ENCODE results near the gene ZNF79. TPM values are rescaled to one million over a fixed set of nuclear protein-coding genes. Genes with fewer than 3 reads are reported as not detected.

Gene ZNF79
- total and polyA plus RNA-seq, 2 of the 8 experiments (the other 6 are each of a cell fraction or from before 2014, with no cell fraction given): 2.4 to 7.4 TPM

GRCh38 chr9:127399736-127400269 lies 24.4 kb upstream of the ZNF79 start (continued):
- no peak for TF ChIP-seq ATF3 (IDR thresholded peaks at IDR 0.05; ENCODE audit: insufficient read depth, low read depth, low read length)
- TF ChIP-seq SP1 (IDR thresholded peaks at IDR 0.05; ENCODE audit: low read depth, low read length): no peak
- TF ChIP-seq KDM1A (IDR thresholded peaks at IDR 0.05; ENCODE audit: borderline replicate concordance, low read length): no peak
- TF ChIP-seq SAP30 (IDR thresholded peaks at IDR 0.05; ENCODE audit: insufficient read depth, insufficient replicate concordance, low read length): no peak
- no peak for TF ChIP-seq ATF2 (IDR thresholded peaks at IDR 0.05; ENCODE audit: low read length)
- no peak for TF ChIP-seq MAX (IDR thresholded peaks at IDR 0.05)

Data from H1 (cell line).